Measurements from ENCODE around the gene STRN3. TPM values are rescaled to one million over a fixed set of nuclear protein-coding genes. Genes with fewer than 3 reads are reported as not detected.

STRN3 gene
- total RNA-seq, 1 donor from 2014 or later = 23.1 TPM

GRCh38 chr14:31038521-31039166 is 12.5 kb upstream of the STRN3 start:
- intact Hi-C loops (cut with micrococcal nuclease) = no loop called here

- intact Hi-C loops (cut with micrococcal nuclease) = no loop called here
These were observed 11.6 kb upstream of the STRN3 start for GRCh38 chr14:31037709-31038221.

- intact Hi-C loops (cut with micrococcal nuclease) = no loop called here
These were observed 10.4 kb upstream of the STRN3 start for GRCh38 chr14:31036552-31036951.

GRCh38 chr14:31030469-31030868 is 4.3 kb upstream of the STRN3 start:
- intact Hi-C loops (cut with micrococcal nuclease) = no loop called here

DNA sequence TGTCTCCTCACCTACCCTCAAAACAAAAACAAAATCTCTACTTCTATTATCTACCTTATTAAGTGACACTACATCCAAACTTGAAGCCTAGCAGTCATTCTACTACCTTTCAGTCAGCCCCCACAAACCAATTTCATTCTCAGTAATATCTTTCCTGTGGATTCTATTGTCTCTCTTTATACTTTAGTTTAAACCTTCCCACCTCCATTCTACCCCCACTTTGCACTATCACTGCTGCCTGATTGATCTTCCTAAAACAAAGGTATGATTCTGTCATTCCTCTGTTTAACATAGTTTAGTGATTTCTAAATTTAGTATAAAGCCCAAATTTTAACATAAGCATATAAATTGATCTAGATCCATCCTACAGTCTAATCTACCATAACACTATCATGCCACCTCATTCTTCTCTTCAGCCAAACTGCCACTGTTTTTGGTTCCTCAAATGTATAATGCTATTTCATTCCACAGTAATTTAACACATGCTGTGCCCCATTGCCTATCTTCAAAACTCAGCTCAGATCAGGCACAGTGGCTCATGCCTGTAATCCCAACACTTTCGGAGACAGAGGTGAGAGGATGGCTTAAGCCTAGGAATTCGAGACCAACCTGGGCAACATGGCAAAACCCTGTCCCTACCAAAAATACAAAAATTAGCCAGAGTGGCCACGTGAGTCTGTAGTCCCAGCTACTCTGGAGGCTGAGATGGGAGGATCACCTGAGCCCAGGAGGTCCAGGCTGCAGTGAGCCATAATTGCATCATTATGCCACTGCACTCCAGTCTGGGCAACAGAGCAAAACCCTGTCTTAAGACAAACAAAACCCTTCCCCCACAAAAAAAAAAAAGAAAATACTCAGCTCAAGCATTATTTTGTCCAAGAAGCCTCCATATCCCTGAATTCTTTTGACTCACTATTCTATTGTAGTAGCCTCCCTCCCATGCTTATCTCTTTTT is 3.1 kb upstream of the STRN3 start:
- intact Hi-C loops (cut with micrococcal nuclease) = loop anchor here (5.0 kb wide), 2 partner anchors 53 to 472 kb away; partner anchors contain the start of gene G2E3

DNA sequence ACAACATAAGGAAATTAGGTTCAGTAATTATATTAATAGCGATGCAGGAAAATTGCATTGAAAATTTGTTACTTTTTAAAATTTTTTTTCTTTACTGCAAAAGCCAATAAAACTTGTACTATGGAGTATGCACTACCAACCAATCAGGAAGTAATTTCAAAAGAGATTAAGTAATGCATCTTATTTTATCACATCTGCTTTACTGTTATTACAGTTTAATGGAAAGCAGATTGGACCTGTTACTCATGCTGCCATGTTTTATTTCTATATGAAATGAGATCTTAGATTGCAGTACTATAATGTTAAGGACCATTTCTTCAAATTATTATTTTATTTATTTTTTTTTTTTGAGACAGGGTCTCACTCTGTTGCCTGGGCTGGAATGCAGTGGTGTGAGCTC is 1.7 kb upstream of the STRN3 start:
- intact Hi-C loops (cut with micrococcal nuclease) = loop anchor here (2.0 to 5.0 kb wide), 6 partner anchors 54 to 1175 kb away; partner anchors contain the start of genes G2E3, HEATR5A, NUBPL and RNU6-7

- intact Hi-C loops (cut with micrococcal nuclease) = loop anchor here (1.0 to 5.0 kb wide), 7 partner anchors 56 to 1176 kb away; partner anchors contain the start of genes DTD2, G2E3, HEATR5A and NUBPL
These were observed 464 bp upstream of the STRN3 start for GRCh38 chr14:31026450-31027235.

- intact Hi-C loops (cut with micrococcal nuclease) = loop anchor here (1.0 to 5.0 kb wide), 9 partner anchors 57 to 1177 kb away; partner anchors contain the start of genes DTD2, G2E3, HEATR5A and NUBPL
These were observed 657 bp downstream of the STRN3 start, which contains the start of gene AP4S1 for GRCh38 chr14:31025367-31026076. Gene AP4S1, plus strand, starts transcription at chr14:31025649. Its CDS starts 40,548 bp downstream, at chr14:31066197.

- intact Hi-C loops (cut with micrococcal nuclease) = loop anchor here (1.0 to 5.0 kb wide), 4 partner anchors 58 to 467 kb away; partner anchors contain the start of genes G2E3 and SCFD1
These were observed 1.4 kb downstream of the STRN3 start for GRCh38 chr14:31024577-31025366.

DNA sequence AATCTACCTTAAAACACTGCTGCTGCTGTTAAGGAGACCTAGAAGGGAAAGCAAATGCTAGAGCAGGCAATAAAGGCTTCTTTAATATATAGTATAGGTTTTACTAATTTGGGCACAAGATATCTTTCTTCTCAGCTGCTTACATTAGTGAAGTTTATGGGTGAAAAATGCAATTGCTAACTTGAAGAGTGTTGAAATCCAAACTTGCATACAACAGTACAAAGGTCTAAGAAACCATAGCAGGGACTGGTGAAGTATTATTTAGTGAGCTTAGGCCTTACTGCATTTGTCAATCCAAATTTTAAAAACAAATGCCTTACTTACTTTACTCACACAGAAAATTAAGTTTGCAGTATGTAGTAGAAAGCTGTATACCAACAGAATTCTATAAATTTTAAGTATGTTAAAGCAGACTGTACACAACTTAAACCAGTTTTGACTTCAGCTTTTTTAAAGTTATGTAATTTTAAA is 2.1 kb downstream of the STRN3 start:
- intact Hi-C loops (cut with micrococcal nuclease) = no loop called here

GRCh38 chr14:31022386-31022785 is 3.8 kb downstream of the STRN3 start:
- intact Hi-C loops (cut with micrococcal nuclease) = no loop called here

DNA sequence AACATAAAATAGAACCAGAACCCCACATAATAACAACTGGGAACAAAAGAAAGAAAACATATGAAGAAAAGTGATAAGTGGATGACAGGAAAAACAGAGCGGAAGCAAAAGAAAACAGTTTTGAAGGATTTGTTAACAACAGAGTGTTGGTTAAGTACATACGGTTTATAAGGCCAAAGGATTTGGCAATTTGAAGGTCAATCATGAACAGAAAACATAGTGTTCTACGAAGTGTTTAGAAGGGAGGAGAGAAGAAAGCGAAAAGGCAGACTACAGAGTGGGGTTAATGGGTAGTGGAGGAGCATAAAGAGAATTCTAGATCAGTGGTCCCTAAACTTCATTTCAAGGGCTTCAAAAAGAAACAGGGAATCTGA is 4.6 kb downstream of the STRN3 start:
- intact Hi-C loops (cut with micrococcal nuclease) = no loop called here

GRCh38 chr14:31020834-31021575 is 5.2 kb downstream of the STRN3 start:
- intact Hi-C loops (cut with micrococcal nuclease) = no loop called here

DNA sequence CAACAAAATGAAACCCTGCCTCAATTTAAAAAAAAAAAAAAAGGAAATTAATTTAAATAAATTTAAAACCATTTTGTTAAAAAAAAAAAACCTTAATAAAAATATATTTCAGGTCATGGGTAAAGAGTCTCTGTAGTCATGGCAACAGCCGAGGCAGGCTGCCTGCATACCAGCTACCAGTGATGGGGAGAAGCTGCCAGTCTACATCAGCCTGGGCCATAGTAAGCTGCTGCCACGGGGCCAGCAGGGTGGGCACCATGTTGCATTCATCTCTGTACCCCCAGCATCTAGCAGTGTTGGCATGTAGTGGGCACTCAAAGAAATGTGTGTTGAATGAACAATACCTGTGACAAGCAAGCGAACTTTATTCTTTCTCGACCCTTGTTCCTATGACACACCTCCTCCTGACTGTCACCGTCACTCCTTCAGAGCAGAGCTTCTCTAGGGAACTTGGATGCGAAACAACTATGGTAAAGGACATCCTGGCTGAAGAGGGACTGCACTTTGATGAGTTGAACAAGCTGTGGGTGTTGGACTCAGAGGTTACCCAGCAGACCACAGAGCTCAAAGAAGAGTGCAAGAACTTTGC is 8.0 kb downstream of the STRN3 start:
- intact Hi-C loops (cut with micrococcal nuclease) = no loop called here

- intact Hi-C loops (cut with micrococcal nuclease) = no loop called here
These were observed 12.3 kb downstream of the STRN3 start for GRCh38 chr14:31013841-31014240.

GRCh38 chr14:31010935-31011334 is 15.2 kb downstream of the STRN3 start:
- intact Hi-C loops (cut with micrococcal nuclease) = no loop called here

DNA sequence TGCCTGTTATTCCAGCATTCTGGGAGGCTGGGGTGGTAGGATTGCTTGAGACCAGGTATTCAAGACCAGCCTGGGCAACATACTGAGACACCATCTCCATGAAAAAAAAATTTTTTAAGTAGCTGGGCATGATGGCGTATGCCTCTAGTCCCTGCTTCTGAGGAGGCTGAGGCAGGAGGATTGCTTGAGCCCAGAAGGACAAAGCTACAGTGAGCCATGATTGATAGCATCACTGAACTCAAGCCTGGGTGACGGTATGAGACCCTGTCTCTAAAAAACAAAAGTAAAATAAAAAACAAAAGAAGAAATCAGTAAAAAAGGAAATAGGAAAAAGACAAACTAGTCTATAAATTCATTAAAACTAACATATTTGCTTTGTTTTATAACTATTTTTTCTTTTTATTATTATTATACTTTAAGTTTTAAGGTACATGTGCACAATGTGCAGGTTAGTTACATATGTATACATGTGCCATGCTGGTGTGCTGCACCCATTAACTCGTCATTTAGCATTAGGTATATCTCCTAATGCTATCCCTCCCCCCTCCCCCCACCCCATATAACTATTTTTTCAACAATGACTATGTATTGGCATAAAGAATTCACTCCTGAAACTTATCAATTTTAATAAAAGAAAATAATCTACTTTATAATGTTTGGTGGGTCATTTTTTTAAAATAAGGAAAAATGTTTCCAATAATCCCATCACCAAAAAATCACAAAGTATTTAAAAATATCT is 16.2 kb downstream of the STRN3 start:
- intact Hi-C loops (cut with micrococcal nuclease) = no loop called here

DNA sequence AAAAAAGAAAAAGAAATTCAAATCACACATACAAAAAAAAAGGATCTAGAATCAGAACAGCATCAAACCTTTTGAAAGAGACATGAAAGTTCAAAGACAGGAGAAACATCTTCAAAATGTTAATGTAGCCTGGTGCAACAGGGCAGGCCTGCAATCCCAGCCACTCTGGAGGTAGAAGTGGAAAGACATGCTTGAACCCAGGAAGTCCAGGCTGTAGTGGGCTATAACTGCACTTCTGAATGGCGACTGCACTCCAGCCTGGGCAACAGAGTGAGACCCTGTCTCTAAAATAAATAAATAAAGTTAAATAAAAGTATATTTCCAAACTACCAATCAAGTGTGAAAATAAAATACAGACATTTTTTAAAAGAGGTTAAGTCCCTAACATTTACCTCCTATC is 19.5 kb downstream of the STRN3 start:
- intact Hi-C loops (cut with micrococcal nuclease) = no loop called here

All from T-helper 2 cell treated with Interferon-gamma antibody and Interleukin-4, amounts not matched to agents 100 ng/mL and 5 ng/mL, for 36 hours (primary cell).